ENCODE measurements around the gene GRM4. TPM values are rescaled to one million over a fixed set of nuclear protein-coding genes. Genes with fewer than 3 reads are reported as not detected.

GRM4 gene
- total and polyA plus RNA-seq, 10 of the 15 experiments (the other 5 are each of a cell fraction or from before 2014, with no cell fraction given): 0.01 to 0.31 (median 0.05) TPM; not detected in 2

GRCh38 chr6:33983109-33983716 lies 162.7 kb downstream of the GRM4 start:
- ATAC-seq: no peak
- BruUV-seq (replicated peaks): no TSS peak
- intact Hi-C loops (cut with micrococcal nuclease; ENCODE audit: unreplicated experiment) (no loop called here), in situ Hi-C loops (cut with MboI) (no loop called here)
- WGBS (ENCODE audit: insufficient coverage, insufficient replicate concordance, low lambda C conversion rate, missing lambda C conversion rate): 12% methylated on average over 13 of the region's 13 CpGs
- no peak for FAIRE-seq
- no peak overlapping the region for H3K4me3 ChIP-seq
- no peaks in the 10 kb centered on the region for H3K36me3 ChIP-seq (ENCODE audit: control insufficient read depth in 2 of 2, insufficient read depth in 2 of 2, low read length in 1 of 2)
- H3K9ac ChIP-seq (ENCODE audit: control insufficient read depth, insufficient read depth, low read length): no peak overlapping the region
- CTCF ChIA-PET: no interaction called here
- POLR2A ChIA-PET: no interaction called here
- TF ChIP-seq SREBF1 (IDR thresholded peaks at IDR 0.05; ENCODE audit: low read length): no peak
- TF ChIP-seq, protein P1, sequence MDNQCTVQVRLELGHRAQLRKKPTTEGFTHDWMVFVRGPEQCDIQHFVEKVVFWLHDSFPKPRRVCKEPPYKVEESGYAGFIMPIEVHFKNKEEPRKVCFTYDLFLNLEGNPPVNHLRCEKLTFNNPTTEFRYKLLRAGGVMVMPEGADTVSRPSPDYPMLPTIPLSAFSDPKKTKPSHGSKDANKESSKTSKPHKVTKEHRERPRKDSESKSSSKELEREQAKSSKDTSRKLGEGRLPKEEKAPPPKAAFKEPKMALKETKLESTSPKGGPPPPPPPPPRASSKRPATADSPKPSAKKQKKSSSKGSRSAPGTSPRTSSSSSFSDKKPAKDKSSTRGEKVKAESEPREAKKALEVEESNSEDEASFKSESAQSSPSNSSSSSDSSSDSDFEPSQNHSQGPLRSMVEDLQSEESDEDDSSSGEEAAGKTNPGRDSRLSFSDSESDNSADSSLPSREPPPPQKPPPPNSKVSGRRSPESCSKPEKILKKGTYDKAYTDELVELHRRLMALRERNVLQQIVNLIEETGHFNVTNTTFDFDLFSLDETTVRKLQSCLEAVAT (IDR thresholded peaks at IDR 0.05): no peak
- no peaks in the 10 kb centered on the region for H4K20me1 ChIP-seq (ENCODE audit: control insufficient read depth, insufficient read depth)
- no peak overlapping the region for H2AFZ ChIP-seq (ENCODE audit: control insufficient read depth, low read depth, low read length)
- peaks cover 0 to 1% of the 10 kb centered on the region in 2 experiments; a peak in 2 of 4 replicates for H3K27me3 ChIP-seq (replicated peaks in 1 of 2; ENCODE audit: control insufficient read depth in 2 of 2, insufficient read depth in 2 of 2, low read length in 1 of 2)
- DNase-seq (ENCODE audit: low read depth, low spot score): no peak
- H3K4me1 ChIP-seq (ENCODE audit: control insufficient read depth, insufficient read depth, low read length): no peaks in the 10 kb centered on the region
- no peaks in the 10 kb centered on the region for H3K79me2 ChIP-seq (ENCODE audit: control insufficient read depth, insufficient read depth, low read length)
- H3K9me3 ChIP-seq (replicated peaks; ENCODE audit: control insufficient read depth, insufficient read depth, low read length): no peaks in the 10 kb centered on the region
- H3K4me2 ChIP-seq (ENCODE audit: control insufficient read depth, insufficient read depth): no peak overlapping the region
- RAD21 ChIA-PET (ENCODE audit: unreplicated experiment): no interaction called here
- no peak overlapping the region for H3K27ac ChIP-seq (ENCODE audit: control insufficient read depth, insufficient read depth)
- SMC1A ChIA-PET (ENCODE audit: uncharacterized antibody, unreplicated experiment): no interaction called here

GRCh38 chr6:33981861-33982260 lies 164.0 kb downstream of the GRM4 start:
- RAD21 ChIA-PET (ENCODE audit: unreplicated experiment): no interaction called here
- CTCF ChIA-PET: no interaction called here
- no peak for DNase-seq (ENCODE audit: low read depth, low spot score)
- H3K36me3 ChIP-seq (ENCODE audit: control insufficient read depth in 2 of 2, insufficient read depth in 2 of 2, low read length in 1 of 2): no peaks in the 10 kb centered on the region
- H3K4me1 ChIP-seq (ENCODE audit: control insufficient read depth, insufficient read depth, low read length): no peaks in the 10 kb centered on the region
- WGBS (ENCODE audit: insufficient coverage, insufficient replicate concordance, low lambda C conversion rate, missing lambda C conversion rate): 16% methylated on average over 4 of the region's 4 CpGs
- H3K79me2 ChIP-seq (ENCODE audit: control insufficient read depth, insufficient read depth, low read length): no peaks in the 10 kb centered on the region
- SMC1A ChIA-PET (ENCODE audit: uncharacterized antibody, unreplicated experiment): no interaction called here
- H3K27ac ChIP-seq (ENCODE audit: control insufficient read depth, insufficient read depth): no peak overlapping the region
- H3K9ac ChIP-seq (ENCODE audit: control insufficient read depth, insufficient read depth, low read length): no peak overlapping the region
- no peak overlapping the region for H3K4me2 ChIP-seq (ENCODE audit: control insufficient read depth, insufficient read depth)
- no peak for FAIRE-seq
- H3K27me3 ChIP-seq (replicated peaks in 1 of 2; ENCODE audit: control insufficient read depth in 2 of 2, insufficient read depth in 2 of 2, low read length in 1 of 2): peaks cover 0 to 1% of the 10 kb centered on the region in 2 experiments; a peak in 2 of 4 replicates
- H3K9me3 ChIP-seq (replicated peaks; ENCODE audit: control insufficient read depth, insufficient read depth, low read length): no peaks in the 10 kb centered on the region
- 0 out of 2 replicates have a peak, but pooled peaks cover 3% of the 10 kb centered on the region for H4K20me1 ChIP-seq (ENCODE audit: control insufficient read depth, insufficient read depth)
- no peak overlapping the region for H3K4me3 ChIP-seq
- no TSS peak for BruUV-seq (replicated peaks)
- no peak for TF ChIP-seq ZNF384 (IDR thresholded peaks at IDR 0.05; ENCODE audit: borderline replicate concordance, low read depth, low read length)
- no peak overlapping the region for H2AFZ ChIP-seq (ENCODE audit: control insufficient read depth, low read depth, low read length)
- in situ Hi-C loops (cut with MboI): no loop called here
- no peak for ATAC-seq
- intact Hi-C loops (cut with micrococcal nuclease; ENCODE audit: unreplicated experiment): no loop called here
- POLR2A ChIA-PET: no interaction called here

Measured in GM12878 (cell line).